NCI-H1436 treated with DMSO at 0.1 percent for 48 hours (cell line): ENCODE results near the gene LRRFIP2.
"Not testable (repeated sequence)": the region's sequence is repeated elsewhere in the genome, so short reads cannot be mapped to it uniquely, and the experiment has no call there.

Experiments used
- DNase-seq: peaks from one replicate; lab custom pipeline; 2025; lab: John Stamatoyannopoulos, UW

The LRRFIP2 gene, protein sequence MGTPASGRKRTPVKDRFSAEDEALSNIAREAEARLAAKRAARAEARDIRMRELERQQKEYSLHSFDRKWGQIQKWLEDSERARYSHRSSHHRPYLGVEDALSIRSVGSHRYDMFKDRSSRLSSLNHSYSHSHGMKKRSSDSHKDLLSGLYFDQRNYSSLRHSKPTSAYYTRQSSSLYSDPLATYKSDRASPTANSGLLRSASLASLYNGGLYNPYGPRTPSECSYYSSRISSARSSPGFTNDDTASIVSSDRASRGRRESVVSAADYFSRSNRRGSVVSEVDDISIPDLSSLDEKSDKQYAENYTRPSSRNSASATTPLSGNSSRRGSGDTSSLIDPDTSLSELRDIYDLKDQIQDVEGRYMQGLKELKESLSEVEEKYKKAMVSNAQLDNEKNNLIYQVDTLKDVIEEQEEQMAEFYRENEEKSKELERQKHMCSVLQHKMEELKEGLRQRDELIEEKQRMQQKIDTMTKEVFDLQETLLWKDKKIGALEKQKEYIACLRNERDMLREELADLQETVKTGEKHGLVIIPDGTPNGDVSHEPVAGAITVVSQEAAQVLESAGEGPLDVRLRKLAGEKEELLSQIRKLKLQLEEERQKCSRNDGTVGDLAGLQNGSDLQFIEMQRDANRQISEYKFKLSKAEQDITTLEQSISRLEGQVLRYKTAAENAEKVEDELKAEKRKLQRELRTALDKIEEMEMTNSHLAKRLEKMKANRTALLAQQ

DNA sequence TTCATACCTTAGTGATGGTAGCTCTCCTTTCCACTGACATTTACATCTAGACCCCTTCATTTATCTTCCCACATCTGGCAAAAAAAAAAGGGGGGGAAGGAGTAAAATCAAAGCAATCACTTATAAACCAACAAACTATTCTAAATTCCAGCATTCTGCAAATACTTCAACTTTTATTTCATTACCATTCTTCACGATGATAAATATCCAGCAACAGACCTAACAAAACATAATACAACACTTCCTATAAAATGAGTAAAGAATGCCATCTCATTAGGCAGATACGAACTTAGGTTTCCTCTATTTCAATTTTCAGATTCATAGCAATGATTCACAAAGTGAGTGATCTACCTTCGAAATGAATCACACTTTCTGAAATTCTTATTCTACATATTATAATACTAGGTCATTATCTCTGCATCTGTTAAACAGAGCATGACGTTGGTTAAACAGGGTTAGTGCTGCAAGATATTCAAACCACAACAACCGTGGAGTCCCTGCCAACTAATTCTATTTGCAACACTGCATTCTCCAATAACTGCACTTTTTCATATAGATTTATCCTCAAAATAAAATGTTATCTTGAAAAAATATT lies at the start of gene LRRFIP2:
Gene LRRFIP2 (minus strand): TSS at position 51 of the 595 bp plus-strand sequence. CDS start 25,599 bp downstream, outside the sequence.
- DNase-seq, result no peak

DNA sequence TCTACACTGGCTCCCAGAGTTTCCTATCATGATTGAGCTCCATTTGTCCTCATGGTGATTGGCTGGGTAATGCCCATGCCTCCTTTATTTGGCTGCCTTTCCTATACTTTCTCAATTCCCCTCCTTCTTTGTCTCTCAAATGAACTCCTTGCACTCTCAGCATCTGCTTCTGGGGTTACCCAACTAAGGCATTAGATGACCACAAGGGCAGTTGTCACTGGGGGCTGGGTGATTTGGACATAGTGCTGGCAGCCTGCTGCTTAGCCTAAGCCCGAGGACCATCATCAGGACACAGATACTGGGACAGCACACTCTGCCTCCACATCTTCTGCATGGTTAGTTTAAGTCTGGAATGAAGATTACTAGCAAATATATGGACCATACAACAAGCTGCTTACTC lies 49.2 kb upstream of the LRRFIP2 start:
- DNase-seq, result no peak

DNA sequence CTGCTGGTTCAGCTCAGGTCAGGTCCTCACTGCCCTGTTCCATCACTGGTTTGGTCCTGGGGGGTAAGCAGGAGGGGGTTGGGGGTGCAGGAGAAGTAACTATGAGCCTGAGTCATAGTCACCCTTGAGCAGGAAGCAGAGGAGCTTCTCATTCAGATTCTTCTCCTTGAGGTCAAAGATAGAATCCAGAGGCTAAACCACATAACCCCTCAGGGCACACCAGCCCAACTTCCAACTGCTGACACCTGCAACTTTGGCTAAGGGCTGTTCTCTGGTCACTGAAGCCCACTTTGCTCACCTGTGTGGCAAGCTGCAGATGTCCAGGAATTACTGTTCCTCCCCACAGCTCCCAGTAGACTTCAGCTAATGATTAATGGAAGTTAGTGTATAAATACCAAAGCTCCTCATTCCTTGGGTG lies 48.8 kb upstream of the LRRFIP2 start:
- no peak for DNase-seq

DNA sequence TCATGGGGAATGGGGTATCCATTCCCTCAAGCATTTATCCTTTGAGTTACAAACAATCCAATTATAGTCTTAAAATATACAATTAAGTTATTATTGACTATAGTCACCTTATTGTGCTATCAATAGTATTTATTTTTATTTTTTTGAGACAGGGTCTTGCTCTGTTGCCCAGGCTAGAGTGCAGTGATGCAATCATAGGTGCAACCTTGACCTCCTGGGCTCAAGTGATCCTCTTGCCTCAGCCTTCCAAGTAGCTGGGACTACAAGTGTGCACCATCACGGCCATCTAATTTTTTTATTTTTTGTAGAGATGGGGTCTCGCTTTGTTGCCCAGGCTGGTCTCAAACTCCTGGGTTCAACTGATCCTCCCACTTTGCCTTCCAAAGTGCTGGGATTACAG lies 48.2 kb upstream of the LRRFIP2 start:
- DNase-seq, result not testable (repeated sequence)

DNA sequence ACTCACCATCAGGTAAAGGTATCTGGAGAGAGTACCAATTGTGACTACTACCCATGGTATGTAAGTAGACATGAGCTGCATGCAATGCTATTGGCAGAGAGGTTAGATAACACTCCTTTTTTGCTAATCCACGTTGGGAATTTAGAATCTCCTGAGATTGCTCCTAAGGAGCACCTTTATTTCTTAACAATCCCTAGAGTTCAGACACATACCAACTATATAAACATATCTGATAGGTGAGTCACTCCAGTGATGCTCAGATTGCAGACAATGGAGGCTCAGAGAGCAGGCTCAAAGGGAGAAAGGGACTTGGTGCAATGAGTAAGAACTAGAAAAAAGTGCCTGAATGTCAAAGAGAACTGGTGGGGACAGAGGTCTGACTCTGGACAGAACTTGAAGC lies 47.0 kb upstream of the LRRFIP2 start:
- no peak for DNase-seq

DNA sequence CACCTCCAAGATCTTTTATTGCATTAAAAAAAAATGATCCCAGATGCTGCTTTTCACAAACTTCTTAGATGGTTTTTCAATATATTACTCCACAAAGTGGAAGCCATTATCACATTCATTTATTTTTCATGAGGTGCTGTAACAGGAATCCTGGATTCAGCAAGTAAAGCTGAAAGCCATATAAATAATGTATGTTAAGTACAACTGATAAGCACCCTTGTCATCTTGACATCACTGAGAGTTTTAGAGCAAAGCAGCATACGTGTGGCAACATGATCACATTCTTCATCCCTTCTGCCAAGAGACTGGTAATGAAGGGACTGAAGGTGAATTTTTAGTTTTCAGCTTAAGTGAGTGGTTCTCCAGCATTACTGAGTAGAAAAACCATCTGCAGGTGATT lies 44.9 kb upstream of the LRRFIP2 start:
- DNase-seq, result no peak

DNA sequence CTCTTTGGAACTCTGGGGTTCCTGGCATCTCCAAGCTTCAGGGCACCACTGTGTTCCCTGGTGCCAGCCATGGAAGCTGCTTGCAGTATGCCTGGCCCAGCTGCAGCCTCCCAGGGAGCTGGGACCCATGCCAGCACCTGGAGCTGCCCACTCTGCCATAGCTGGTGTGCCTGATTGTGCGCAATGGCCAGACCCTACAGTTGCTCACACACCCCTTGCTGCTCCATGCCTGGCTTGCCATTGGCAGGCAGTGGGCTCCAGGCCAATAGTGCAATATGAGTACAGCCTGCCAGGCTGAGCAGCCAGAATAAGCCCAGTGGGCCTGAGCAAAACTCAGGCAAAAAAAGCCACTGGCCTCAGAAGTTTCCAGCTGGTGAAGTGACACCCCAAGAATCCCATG lies 43.8 kb upstream of the LRRFIP2 start:
- DNase-seq, result no peak

DNA sequence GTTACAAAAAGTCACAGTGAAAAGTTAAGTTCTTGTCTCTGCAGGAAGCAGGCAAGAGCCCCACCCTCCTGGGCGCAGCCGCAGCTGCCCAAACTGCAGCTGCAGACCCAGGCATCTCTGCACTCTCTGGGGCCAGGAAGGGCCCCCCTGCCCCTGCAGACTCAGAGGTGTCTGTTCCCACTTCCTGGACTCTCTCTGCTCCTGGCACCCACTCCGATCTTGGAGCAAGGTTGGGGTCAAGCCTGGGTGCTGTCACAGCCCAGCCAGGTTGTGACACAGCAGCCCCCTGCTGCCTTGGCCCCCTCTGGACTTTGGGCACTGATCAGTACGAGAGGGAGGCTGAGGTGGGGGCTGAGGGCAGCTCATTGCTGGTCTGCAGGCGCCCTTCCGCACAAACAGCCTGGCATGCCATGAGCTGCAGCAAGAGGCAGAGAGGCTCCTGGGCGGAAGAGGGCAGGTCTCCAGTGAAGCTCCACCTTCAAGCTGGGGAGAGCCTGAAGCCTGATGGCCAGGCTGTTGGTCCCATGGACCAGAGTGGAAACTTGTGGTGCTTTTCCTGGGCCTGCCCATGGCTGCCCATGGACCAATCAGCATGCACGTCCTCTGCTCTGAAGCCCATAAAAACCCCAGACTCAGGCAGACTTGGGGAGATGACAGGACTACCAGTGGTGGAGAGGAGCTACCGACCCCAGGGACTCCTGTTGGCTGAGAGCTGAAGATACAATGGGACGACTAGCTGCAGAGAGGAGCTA lies 42.9 kb upstream of the LRRFIP2 start:
- DNase-seq, result no peak

DNA sequence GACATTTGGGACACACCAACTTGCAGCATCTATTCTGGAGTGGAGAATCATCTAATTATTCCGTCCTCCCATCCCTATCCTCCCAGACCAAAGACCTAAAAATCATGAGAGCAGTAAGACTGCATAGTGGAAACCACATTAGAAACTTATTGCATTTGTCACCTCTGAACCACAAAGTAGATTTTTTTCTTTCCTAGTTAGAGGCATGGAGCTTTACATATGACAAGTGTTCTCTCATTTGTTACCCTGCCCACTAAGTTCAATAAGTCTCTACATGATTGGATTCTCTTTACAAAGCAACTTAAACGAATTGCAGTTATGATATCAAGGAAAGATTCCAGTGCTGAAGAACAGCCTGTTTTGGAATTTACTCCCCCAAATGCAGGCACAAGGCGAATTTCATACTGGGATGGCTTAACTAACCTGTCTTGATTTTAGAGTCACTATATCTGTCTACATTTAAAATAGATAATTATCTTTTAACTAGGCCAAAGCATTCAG lies 42.3 kb upstream of the LRRFIP2 start:
- DNase-seq, result no peak

DNA sequence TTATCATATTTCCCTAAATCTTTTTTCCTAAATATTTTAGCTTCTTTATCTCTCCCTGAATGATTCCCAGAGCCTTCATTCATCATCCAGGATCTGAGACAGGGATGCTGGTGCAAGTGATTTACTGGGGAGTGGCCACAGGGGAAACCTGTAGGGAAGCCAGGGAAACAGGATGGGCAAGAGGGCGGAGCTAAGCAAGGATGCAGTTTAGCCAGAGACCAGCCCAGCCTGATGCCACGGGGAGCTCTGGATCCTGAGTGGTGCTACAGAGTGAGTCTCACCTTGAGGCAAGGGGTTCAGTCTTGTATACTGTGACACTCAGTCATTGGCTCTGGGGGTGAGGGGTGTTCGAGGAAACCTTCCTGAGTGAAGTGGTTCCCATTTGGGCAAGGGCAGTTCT lies 39.7 kb upstream of the LRRFIP2 start:
- DNase-seq, result no peak

DNA sequence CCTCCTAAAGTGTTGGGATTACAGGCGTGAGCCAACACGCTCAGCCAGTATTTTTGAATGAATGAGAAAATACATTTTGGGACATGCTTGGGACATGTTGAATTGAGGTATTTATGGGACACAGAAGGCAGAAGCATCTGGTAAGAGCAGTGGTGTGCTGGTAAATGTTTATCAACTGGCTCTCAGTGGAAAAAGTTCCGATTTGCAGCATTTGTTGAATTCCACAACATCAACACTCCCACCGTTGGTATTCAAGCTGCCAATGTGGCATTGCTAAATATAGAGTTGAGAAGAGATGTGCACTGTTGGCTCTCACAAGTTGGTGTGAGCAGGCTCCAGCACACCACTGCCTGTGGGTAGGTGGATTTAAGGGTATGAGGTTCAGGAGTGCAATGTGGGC lies 35.8 kb upstream of the LRRFIP2 start:
- DNase-seq, result no peak

DNA sequence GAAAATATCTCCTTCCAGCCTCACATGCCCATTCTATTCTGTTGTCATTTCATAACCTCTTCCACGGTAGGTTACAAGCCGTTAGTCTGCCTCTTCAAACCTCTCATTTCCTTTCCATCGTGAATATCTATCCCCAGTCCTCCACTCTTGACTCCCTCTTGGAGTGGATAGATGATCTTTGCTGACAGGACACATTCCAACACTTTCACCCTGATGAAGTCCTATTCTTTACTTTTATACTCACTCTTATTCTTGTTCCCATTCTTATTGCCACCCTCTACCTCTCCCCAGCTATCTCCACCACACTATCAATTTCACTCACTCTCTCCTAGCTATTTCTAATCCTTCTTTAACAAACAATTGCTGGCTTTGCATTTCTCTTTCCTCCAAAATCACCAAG lies 34.2 kb upstream of the LRRFIP2 start:
- DNase-seq, result not testable (repeated sequence)

DNA sequence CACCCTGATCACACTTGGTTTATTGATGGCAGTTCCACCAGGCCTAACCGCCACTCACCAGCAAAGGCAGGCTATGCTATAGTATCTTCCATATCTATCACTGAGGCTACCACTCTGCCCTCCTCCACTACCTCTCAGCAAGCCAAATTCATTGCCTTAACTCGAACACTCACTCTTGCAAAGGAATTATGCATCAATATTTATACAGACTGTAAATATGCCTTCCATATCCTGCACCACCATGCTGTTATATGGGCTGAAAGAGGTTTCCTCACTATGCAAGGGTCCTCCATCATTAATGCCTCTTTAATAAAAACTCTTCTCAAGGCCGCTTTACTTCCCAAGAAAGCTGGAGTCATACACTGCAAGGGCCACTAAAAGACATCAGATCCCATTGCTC lies 33.6 kb upstream of the LRRFIP2 start:
- DNase-seq, result not testable (repeated sequence)

DNA sequence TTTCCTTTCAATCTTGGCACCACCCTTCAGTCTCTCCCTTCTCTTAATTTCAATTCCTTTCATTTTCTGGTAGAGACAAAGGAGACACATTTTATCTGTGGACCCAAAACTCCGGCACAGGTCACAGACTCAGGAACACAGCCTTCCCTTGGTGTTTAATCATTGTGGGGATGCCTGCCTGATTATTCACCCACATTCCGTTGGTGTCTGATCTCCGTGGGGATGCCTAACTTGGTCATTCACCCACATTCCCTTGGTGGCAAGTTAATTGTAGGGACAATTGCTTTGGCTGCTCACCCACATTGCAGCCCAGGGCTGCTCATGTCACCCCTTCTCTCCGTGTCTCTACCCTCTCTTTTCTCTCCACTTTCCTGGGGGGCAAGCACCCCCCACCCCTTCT lies 31.7 kb upstream of the LRRFIP2 start:
- not testable (repeated sequence) for DNase-seq

DNA sequence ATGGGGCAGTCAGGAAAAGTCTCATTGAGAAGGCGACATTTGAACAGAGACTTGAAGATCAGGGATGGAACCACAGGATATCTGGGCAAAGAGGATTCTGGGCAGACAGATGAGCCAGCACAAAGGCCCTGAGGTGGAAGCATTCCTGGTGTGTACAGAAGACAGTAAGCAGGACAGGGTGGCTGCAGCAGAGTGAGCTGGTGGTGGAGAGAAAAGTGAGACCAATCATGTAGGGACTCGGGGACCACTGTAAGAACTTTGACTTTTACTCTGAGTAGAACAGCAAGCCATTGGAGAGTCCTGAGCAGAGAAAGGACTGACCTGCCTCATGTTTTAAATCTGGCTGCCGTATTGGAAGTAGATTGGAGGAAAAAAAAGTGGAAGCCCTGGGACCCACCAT lies 29.9 kb upstream of the LRRFIP2 start:
- DNase-seq, result no peak

DNA sequence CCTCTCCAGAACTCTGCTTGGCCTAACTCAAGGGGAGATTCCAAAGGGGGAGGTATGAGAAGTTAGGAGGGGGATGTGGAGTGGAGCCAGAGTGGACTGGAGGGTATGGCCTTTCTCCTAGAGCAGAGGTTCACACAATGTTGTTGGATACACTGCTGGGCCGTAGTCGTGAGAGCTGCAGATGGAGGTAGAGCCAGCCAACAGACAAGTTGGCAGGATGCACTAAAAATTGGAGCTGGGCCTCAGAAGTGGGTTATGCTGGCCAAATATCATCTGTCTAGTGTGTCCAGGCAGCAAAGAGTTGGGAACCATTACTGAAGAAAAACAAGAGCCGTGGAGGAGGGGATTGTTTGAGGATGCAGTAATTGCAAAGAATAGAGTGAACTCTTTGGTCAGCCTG lies 27.7 kb upstream of the LRRFIP2 start:
- DNase-seq, result no peak

DNA sequence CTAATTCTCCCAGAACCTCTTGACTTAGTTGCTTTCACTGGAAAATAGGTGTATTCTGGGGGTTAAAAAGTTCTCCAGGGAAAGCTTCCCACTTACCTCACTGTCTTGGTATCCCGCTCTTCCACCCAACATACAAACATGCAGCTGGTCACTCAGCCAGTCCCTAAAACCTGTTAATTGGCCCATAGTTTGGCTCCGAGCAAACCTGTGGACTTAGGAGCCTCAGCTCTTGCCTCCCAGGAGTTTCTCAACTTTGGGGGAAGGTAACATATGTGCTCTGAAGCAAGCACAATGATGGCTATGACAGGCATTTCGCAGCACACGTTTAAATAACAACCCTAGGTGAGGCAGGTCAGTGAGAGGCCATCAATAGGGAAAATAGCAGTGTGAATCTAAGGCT lies 25.8 kb upstream of the LRRFIP2 start:
- DNase-seq, result no peak

DNA sequence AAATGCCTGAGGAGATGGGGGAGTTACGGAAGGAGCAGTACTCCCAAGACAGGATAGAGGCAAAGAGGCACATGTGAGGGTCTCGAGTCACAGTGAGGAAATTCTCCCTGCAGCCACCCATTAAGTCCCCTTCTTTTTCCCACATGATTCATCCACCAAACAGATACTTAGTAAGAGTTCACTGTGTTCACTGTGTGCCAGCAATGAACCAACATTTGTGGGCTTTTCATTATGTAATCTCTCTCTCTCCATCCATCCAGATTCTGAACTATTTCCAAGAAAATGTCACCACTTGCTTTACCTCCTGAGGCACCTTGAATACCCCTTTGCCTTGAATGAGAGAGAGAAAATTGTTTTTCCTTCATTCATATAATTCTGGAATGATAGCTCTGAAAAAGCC lies 24.6 kb upstream of the LRRFIP2 start:
- no peak for DNase-seq

DNA sequence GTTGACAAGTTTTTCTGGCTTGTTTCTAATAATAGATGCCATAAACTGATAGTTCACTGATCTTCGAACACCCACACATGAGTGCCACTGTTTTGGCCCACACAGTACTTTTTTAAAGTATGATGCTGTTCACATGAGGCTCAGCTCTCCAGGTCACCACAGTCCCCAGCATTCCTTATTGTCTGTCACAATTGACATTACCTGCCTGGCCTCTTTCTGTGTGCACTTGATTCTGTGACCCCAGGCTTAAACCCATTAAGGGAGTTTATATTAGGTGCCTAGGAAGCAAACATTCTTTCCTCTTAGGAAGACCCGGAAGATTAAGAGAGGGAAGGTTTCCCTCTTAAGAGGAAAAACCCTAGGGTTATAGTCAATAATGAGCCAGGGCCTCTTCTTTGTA lies 24.2 kb upstream of the LRRFIP2 start:
- DNase-seq, result no peak

DNA sequence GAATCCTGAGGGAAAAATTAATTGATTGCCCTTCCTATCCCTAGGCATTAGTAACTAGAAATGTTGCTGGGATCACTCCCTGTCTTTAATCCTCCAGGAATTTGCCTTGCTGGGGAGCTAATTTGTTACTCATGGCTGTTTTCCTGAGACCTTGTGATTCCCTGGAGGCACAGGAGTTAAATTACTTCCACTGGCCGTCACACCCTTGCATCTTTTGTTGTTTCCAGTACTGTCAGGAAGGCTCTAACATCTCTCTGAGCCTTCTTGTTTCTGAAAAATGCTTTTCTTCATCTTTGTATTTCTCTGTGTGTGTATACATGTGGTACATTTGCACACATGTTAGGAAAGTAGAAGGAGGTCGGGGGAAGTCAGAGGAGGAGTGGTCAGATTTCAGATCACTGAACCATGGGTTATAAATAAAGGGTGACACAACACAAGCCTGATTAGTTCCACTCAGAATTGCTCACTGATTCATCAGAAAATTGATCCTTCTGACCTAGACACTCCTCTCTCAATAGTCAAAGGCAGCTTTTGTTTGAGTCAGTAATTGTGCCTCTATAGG lies 23.5 kb upstream of the LRRFIP2 start:
- DNase-seq, result no peak

DNA sequence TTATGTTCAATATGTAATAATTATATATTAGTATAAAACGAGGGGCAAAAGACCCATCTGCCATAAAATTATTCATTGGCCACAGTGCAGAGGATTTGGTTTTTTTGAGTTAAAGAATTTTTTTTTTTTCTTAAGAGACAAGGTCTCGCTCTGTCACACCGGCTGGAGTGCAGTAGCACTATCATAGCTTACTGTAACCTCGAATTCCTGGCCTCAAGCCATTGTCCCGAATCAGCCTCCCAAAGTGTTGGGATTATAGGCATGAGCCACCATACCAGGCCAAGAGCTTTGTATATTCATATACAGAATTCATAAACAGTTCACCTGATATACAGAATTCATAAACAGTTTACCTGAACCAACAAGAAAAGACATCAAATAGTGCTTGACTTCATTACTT lies 20.2 kb upstream of the LRRFIP2 start:
- no peak for DNase-seq

DNA sequence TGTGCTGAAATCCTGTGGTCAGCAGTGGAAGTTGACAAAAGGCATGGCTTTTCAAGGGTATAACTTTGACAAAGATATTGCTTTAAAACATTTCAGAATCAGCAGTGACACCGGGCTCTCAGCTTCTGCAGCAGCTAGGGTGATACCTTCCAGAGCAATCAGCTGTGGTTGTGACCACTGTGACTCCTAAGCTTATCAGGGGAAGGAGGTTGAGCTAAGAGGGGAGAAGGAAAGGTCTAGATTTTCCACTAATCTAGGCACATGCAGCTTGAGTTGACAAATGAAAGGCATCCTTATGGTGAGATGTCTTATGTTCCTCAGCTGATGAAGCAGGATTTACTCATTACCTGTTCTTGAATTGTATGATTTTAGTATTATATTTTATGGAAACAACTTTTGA lies 16.3 kb upstream of the LRRFIP2 start:
- DNase-seq, result no peak
